Heart right ventricle (tissue), 16 donors: ENCODE measurements around the gene CDH9. TPM values are rescaled to one million over a fixed set of nuclear protein-coding genes. Genes with fewer than 3 reads are reported as not detected.

Source experiments
- ATAC-seq, 8 donors: fragments of 200-7000 bp; cut with Tn5 transposase; one replicate each; pipeline ENCODE4 v1.9.1; 2020; ENCODE audit warnings: mild to moderate bottlenecking in 8 of 8, moderate library complexity in 8 of 8, moderate number of reproducible peaks in 1 of 8
- DNase-seq, 2 donors: peaks; one replicate each; pipeline ENCODE4 v3.0.0-alpha.2; 2020
- H3K27ac ChIP-seq, 10 donors: fragments of 200-600 bp; sonication (generic) in 2 of 10; one replicate each; pipeline versions ENCODE4 v1.5.0 to v1.8.0; 2020 to 2022; ENCODE audit warnings: mild to moderate bottlenecking in 3 of 10
- H3K27me3 ChIP-seq, 7 donors: fragments of 200-600 bp; one replicate each; pipeline ENCODE4 v1.8.0; 2021 to 2022; ENCODE audit warnings: mild to moderate bottlenecking in 2 of 7
- H3K36me3 ChIP-seq, 9 donors: fragments of 200-600 bp; sonication (generic) in 1 of 9; one replicate each; pipeline versions ENCODE4 v1.5.0 to v1.8.0; 2020 to 2022; ENCODE audit warnings: mild to moderate bottlenecking in 2 of 9
- H3K4me1 ChIP-seq, 9 donors: fragments of 200-600 bp; sonication (generic) in 1 of 9; one replicate each; pipeline versions ENCODE4 v1.5.0 to v1.8.0; 2020 to 2022; ENCODE audit warnings: mild to moderate bottlenecking in 4 of 9
- H3K4me3 ChIP-seq, 10 donors: fragments of 200-600 bp; sonication (generic) in 2 of 10; one replicate each; pipeline versions ENCODE4 v1.5.0 to v1.8.0; 2020 to 2022; ENCODE audit warnings: mild to moderate bottlenecking in 7 of 10, moderate library complexity in 2 of 10
- H3K9me3 ChIP-seq, 11 donors: fragments of 200-600 bp in 10 of 11; sonication (generic) in 2 of 11; one replicate each; pipeline versions ENCODE4 v1.5.0 to v1.8.0; 2013 to 2022; ENCODE audit warnings: mild to moderate bottlenecking in 2 of 11, control low read depth in 1 of 11, moderate library complexity in 1 of 11
- CTCF ChIP-seq, 9 donors: fragments of 200-600 bp; sonication (generic) in 2 of 9; IDR thresholded peaks; one replicate each; pipeline versions ENCODE4 v1.5.0 to v1.8.0; 2021 to 2022; ENCODE audit warnings: antibody characterized with exemption in 9 of 9, mild to moderate bottlenecking in 5 of 9, moderate library complexity in 1 of 9
- WGBS, 2 donors: extraction: QIAGEN DNeasy Blood & Tissue Kit; methylation state at CpG; one replicate each; pipeline ENCODE4 v1.1.7; 2013; ENCODE audit warnings: inconsistent platforms in 1 of 2; 5-methylcytosine and 5-hydroxymethylcytosine counted together
- intact Hi-C, 10 donors: fragments of 100-400 bp; cut with DNase I; formaldehyde crosslinking; loops; one replicate each; pipeline versions ENCODE4 v1.11.1 to v1.14.2; 2022
- long read RNA-seq, 3 donors: library from polyadenylated mRNA; unstranded; transcript quantifications; one replicate each; pipeline ENCODE4 v2.0.0, GENCODE V29; 2020 to 2021
- polyA plus RNA-seq, 2 donors: library from polyadenylated mRNA; stranded (reverse); fragments of 200-250 nt; gene quantifications; one replicate each; pipeline ENCODE4 v1.2.3, GENCODE V29; 2013
- total RNA-seq, 10 donors: library from RNA; stranded (reverse); fragmentation: NEBNext Ultra II Directional in 3 of 10; extraction: Animal tissue kit (Norgen Biotek cat#: 25700) in 3 of 10; gene quantifications; one replicate each; pipeline versions ENCODE4 v1.2.1 to v1.2.4, GENCODE V29; 2021 to 2023
- donor health status: Arrhythmogenic right ventricular cardiomyopathy.
- donor health status: ischemic (EF 13 %, LVEDD 7.1; RV severe dilation, severe dysfunction).
- donor health status: healthy with polysubstance abuse.
- donor health status: DM: no; HTN: yes; CAD: no.
- donor health status: DM: no; HTN: no; CAD: no.
- donor health status: ischemic (EF 25% LVEDD 6.9; RV normal size, moderate dysfunction).
- donor health status: ischemic (EF 25% LVEDD 5.7; RV mildly dilated, moderate dysfunction).
- donor health status: healthy.
- donor health status: DM: yes; HTN: yes; CAD: no.
- donor health status: Ischemic cardiomyopathy.
- donor health status: ischemic (EF 35%, LVEDD 5.7; RV mildly dilated, moderate dysfunction).
- donor health status: nonischemic (EF 11% LVEDD 7.7; RV severe dilation, severe dysfunction).
- donor health status: DM: yes; HTN: yes; CAD: no.
- donor health status: PGD.
- donor health status: ischemic (EF 29% LVEDD 5.4; RV normal size, mild dysfunction).
- donor health status: nonischemic (EF 23%, LVEDD 6.1; RV moderate dilation, normal function).

CDH9 gene
- total RNA-seq (not detected), polyA plus RNA-seq (not detected)
- long read RNA-seq, donor 1, result 0 reads
- long read RNA-seq, donor 2, result 0 reads
- long read RNA-seq, donor 3, result 0 reads

- no peak within 1 kb of the TSS for H3K4me3 ChIP-seq
- peaks cover 0 to 6% (median 0%) of the 10 kb centered on the region in 7 donors for H3K27me3 ChIP-seq
- WGBS, 2 donors, result 5 to 10% methylated on average over 12 of the region's 12 CpGs
- no peak within 1 kb of the TSS for H3K27ac ChIP-seq
- H3K9me3 ChIP-seq, result no peaks in the 10 kb centered on the region
- H3K4me1 ChIP-seq, result no peaks in the 10 kb centered on the region
- no peak for ATAC-seq
- H3K36me3 ChIP-seq, result no peaks in the 10 kb centered on the region
- no peak for TF ChIP-seq CTCF (IDR thresholded peaks at IDR 0.05)
- intact Hi-C loops, result no loop called here
- no peak for DNase-seq
Observed at GRCh38 chr5:27038476-27038875, at the start of gene CDH9. Gene CDH9, minus strand, starts transcription at chr5:27038586. Its CDS starts 50,253 bp downstream, at chr5:26988333.

GRCh38 chr5:27087747-27088146, 49.4 kb upstream of the CDH9 start:
- H3K36me3 ChIP-seq, result no peaks in the 10 kb centered on the region
- 33 to 39% methylated on average over 2 of the region's 2 CpGs for WGBS, 2 donors
- H3K27ac ChIP-seq, result no peak overlapping the region
- H3K4me3 ChIP-seq, result no peak overlapping the region
- ATAC-seq, result no peak
- peaks cover 0 to 18% (median 0%) of the 10 kb centered on the region in 11 donors for H3K9me3 ChIP-seq
- no peaks in the 10 kb centered on the region for H3K4me1 ChIP-seq
- no peaks in the 10 kb centered on the region for H3K27me3 ChIP-seq
- intact Hi-C loops, result no loop called here
- no peak for DNase-seq
- TF ChIP-seq CTCF (IDR thresholded peaks at IDR 0.05), result no peak

GRCh38 chr5:27083449-27084415, 45.3 kb upstream of the CDH9 start:
- H3K9me3 ChIP-seq, result peaks cover 0 to 18% (median 0%) of the 10 kb centered on the region in 11 donors
- 47 to 50% methylated on average over 7 of the region's 7 CpGs for WGBS, 2 donors
- H3K4me1 ChIP-seq, result no peaks in the 10 kb centered on the region
- no peaks in the 10 kb centered on the region for H3K36me3 ChIP-seq
- no peaks in the 10 kb centered on the region for H3K27me3 ChIP-seq
- DNase-seq (no peak), ATAC-seq (peak in 1 of 8 donors; percentile 37)
- no peak overlapping the region for H3K4me3 ChIP-seq
- H3K27ac ChIP-seq, result no peak overlapping the region
- no peak for TF ChIP-seq CTCF (IDR thresholded peaks at IDR 0.05)
- intact Hi-C loops, result no loop called here

- Histone ChIP-seq H3K4me1 (no peaks in the 10 kb centered on the region), H3K4me3 (no peak overlapping the region), H3K36me3 (no peaks in the 10 kb centered on the region), H3K27ac (no peak overlapping the region), H3K27me3 (no peaks in the 10 kb centered on the region), H3K9me3 (peaks cover 0 to 35% (median 0%) of the 10 kb centered on the region in 11 donors)
- TF ChIP-seq CTCF (IDR thresholded peaks at IDR 0.05), result no peak
- DNase-seq (no peak), ATAC-seq (no peak)
- 47 to 56% methylated on average over 1 of the region's 1 CpG for WGBS, 2 donors
- intact Hi-C loops, result no loop called here
Observed at GRCh38 chr5:27080147-27080546, 41.8 kb upstream of the CDH9 start.
